IPS-15b (cell line): ENCODE data around the gene SALL2.
"Not testable (repeated sequence)": the region's sequence is repeated elsewhere in the genome, so short reads cannot be mapped to it uniquely, and the experiment has no call there.

ENCODE experiments used
- H3K27me3 ChIP-seq: one replicate; pipeline ENCODE4 v1.6.1; 2013; ENCODE audit warnings: low read length; ENCODE audit not compliant: control insufficient read depth, insufficient read depth
- H3K36me3 ChIP-seq: one replicate; pipeline ENCODE4 v1.6.1; 2013; ENCODE audit warnings: low read length; ENCODE audit not compliant: control insufficient read depth, insufficient read depth
- H3K4me1 ChIP-seq: one replicate; pipeline ENCODE4 v1.6.1; 2013; ENCODE audit warnings: mild to moderate bottlenecking, low read length; ENCODE audit not compliant: control insufficient read depth, insufficient read depth
- H3K4me3 ChIP-seq: one replicate; pipeline ENCODE4 v1.5.1; 2013; ENCODE audit warnings: low read depth, low read length
- H3K9ac ChIP-seq: one replicate; pipeline ENCODE4 v1.6.1; 2013; ENCODE audit warnings: low read depth, mild to moderate bottlenecking, low read length
- H3K9me3 ChIP-seq: one replicate; pipeline ENCODE4 v1.6.1; 2013; ENCODE audit warnings: mild to moderate bottlenecking, low read length; ENCODE audit not compliant: control insufficient read depth, insufficient read depth

SALL2 gene

GRCh38 chr14:21525962-21526671, at the start of gene SALL2:
Gene SALL2 (minus strand): TSS chr14:21526346. CDS start chr14:21526127, 219 bp downstream.
- no peaks in the 10 kb centered on the region for H3K27me3 ChIP-seq
- H3K9me3 ChIP-seq: no peaks in the 10 kb centered on the region
- H3K36me3 ChIP-seq: peaks cover 42% of the 10 kb centered on the region
- H3K4me1 ChIP-seq: peaks cover 47% of the 10 kb centered on the region
- peak within 1 kb of the TSS; percentile 82 for H3K9ac ChIP-seq
- H3K4me3 ChIP-seq: peak within 1 kb of the TSS; percentile 82

DNA sequence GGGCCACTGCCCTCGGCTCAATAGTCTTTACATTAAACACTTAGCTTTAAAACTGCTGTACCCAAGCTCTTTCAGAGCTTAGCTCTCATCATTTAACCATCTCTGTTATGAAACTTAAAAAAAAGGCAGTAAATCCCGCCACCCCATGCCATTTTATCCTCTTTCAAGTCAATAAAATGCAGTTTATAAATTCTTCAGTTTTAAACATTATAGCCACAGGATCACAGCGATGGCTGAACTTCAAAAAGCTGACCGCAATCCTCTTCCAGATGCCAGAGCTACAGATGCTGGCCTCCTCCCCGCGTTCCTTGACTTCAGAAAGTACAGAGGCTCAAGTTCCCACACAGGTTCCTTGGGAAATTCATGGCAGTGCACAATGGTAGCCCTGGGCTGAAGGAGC, 49.5 kb upstream of the SALL2 start:
- Histone ChIP-seq H3K4me1 (no peaks in the 10 kb centered on the region), H3K27me3 (no peaks in the 10 kb centered on the region), H3K9me3 (no peaks in the 10 kb centered on the region), H3K9ac (no peak overlapping the region), H3K4me3 (no peak overlapping the region), H3K36me3 (no peaks in the 10 kb centered on the region)

DNA sequence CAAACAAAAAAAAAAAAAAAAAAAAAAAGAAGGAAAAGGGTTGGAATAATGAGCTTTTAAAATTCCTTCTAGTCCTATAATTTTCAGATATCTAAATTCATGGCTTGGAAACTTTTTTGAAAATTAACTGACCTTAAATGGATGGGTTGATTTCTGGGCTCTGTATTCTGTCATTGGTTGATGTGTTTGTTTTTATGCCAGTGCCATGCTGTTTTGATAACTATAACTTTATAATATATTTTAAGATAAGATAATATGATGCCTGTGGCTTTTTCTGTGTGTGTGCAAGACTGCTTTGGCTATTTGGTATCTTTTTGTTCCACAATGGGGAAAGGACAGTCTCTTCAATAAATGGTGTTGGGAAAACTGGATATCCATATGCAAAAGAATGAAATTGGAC, 46.5 kb upstream of the SALL2 start:
- no peaks in the 10 kb centered on the region for H3K27me3 ChIP-seq
- H3K9me3 ChIP-seq: no peaks in the 10 kb centered on the region
- H3K4me1 ChIP-seq: no peaks in the 10 kb centered on the region
- no peak overlapping the region for H3K4me3 ChIP-seq
- no peak overlapping the region for H3K9ac ChIP-seq
- H3K36me3 ChIP-seq: no peaks in the 10 kb centered on the region

DNA sequence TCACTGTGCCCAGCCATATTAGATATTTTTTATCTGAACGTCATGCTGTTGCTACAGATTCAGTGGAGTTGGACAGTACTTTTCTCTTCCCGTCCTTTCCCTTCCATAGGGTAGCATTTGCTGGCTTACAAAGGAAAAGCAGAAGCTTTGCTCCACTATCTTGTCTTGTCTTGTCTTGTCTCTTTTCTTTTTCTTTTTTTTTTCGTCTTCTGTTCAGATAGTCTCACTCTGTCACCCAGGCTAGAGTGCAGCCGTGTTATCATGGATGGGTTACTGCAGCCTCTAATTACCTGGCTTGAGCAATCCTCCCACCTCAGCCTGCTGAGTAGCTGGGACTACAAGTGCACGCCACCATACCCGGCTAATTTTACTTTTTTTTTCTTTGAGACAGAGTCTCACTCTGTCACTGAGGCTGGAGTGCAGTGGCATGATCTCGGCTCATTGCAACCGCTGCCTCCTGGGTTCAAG, 32.6 kb upstream of the SALL2 start:
- Histone ChIP-seq H3K36me3 (no peaks in the 10 kb centered on the region), H3K27me3 (no peaks in the 10 kb centered on the region), H3K9me3 (no peaks in the 10 kb centered on the region), H3K4me3 (no peak overlapping the region), H3K9ac (no peak overlapping the region), H3K4me1 (peaks cover 11% of the 10 kb centered on the region)

GRCh38 chr14:21557084-21557901, 31.1 kb upstream of the SALL2 start:
- Histone ChIP-seq H3K9ac (no peak overlapping the region), H3K36me3 (no peaks in the 10 kb centered on the region), H3K9me3 (no peaks in the 10 kb centered on the region), H3K4me1 (peaks cover 17% of the 10 kb centered on the region), H3K27me3 (no peaks in the 10 kb centered on the region), H3K4me3 (no peak overlapping the region)

GRCh38 chr14:21556378-21557083, 30.4 kb upstream of the SALL2 start:
- Histone ChIP-seq H3K27me3 (no peaks in the 10 kb centered on the region), H3K9ac (no peak overlapping the region), H3K4me3 (no peak overlapping the region)

GRCh38 chr14:21553266-21553665, 27.1 kb upstream of the SALL2 start:
- Histone ChIP-seq H3K36me3 (no peaks in the 10 kb centered on the region), H3K9ac (no peak overlapping the region), H3K4me1 (peaks cover 17% of the 10 kb centered on the region), H3K9me3 (no peaks in the 10 kb centered on the region), H3K4me3 (no peak overlapping the region), H3K27me3 (no peaks in the 10 kb centered on the region)

More at GRCh38 chr14:21556378-21557083, 30.4 kb upstream of the SALL2 start:
- H3K9me3 ChIP-seq: no peaks in the 10 kb centered on the region
- H3K36me3 ChIP-seq: no peaks in the 10 kb centered on the region
- H3K4me1 ChIP-seq: peaks cover 17% of the 10 kb centered on the region

GRCh38 chr14:21544588-21544987, 18.4 kb upstream of the SALL2 start:
- not testable (repeated sequence) for H3K9me3 ChIP-seq, H3K36me3 ChIP-seq, H3K4me1 ChIP-seq, H3K27me3 ChIP-seq, H3K9ac ChIP-seq, H3K4me3 ChIP-seq

DNA sequence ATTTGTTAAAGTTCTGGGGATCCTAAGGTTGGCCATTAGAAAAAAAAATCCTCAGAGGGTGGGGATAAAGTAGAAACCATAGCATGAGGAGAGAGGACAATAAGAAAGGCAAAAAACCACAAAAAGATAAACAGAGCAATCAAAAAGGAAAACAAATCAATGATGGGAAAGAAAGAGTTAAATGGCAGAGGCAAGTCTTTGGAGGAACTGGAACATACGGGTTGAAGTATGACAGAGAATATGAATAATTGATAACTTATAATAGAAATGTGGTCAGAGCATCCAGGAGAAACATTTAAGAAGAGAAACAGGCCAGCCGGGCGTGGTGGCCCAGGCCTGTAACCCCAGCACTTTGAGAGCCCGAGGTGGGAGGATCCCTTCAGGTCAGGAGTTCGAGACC, 17.8 kb upstream of the SALL2 start:
- no peak overlapping the region for H3K4me3 ChIP-seq
- H3K9me3 ChIP-seq: no peaks in the 10 kb centered on the region
- H3K27me3 ChIP-seq: no peaks in the 10 kb centered on the region
- peaks cover 16% of the 10 kb centered on the region for H3K4me1 ChIP-seq
- H3K36me3 ChIP-seq: no peaks in the 10 kb centered on the region
- no peak overlapping the region for H3K9ac ChIP-seq

- Histone ChIP-seq H3K9me3 (no peaks in the 10 kb centered on the region), H3K27me3 (no peaks in the 10 kb centered on the region), H3K4me1 (peaks cover 20% of the 10 kb centered on the region), H3K9ac (no peak overlapping the region), H3K36me3 (no peaks in the 10 kb centered on the region), H3K4me3 (no peak overlapping the region)
Measured at GRCh38 chr14:21543521-21543960, 17.4 kb upstream of the SALL2 start.

DNA sequence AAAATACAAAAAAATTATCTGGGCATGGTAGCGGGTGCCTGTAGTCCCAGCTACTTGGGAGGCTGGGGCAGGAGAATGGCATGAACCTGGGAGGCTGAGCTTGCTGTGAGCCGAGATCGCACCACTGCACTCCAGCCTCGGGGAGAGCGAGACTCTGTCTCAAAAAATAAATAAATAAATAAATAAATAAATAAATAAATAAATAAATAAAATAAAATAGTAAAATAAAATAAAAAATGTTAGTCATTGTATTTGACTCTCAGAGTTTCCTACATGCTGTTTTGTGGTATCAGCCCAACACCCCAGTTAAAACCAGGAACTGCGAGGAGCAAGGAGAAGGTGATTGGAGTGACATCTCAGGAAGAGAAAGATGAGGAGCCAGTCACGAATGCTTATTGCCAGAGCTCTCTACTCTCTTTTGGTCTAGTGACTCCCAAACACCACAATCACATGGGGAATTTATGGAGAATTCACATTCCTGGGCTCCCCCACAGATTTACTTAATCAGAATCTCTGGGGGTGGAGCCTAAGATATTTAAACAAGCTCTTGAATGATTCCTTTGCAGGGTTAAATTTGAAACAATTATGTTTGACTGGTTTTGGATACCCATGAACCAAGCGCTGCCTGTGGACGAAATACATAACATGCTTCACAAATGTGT, 15.4 kb upstream of the SALL2 start:
- Histone ChIP-seq H3K9ac (no peak overlapping the region), H3K9me3 (no peaks in the 10 kb centered on the region), H3K4me3 (no peak overlapping the region), H3K36me3 (no peaks in the 10 kb centered on the region), H3K27me3 (no peaks in the 10 kb centered on the region), H3K4me1 (peaks cover 25% of the 10 kb centered on the region)
